ENCODE data around the gene TTLL11.

- no peak for TF ChIP-seq EZH2phosphoT487 (IDR thresholded peaks at IDR 0.05; ENCODE audit: unreplicated experiment)
- no peak for TF ChIP-seq EZH2 (IDR thresholded peaks at IDR 0.05; ENCODE audit: low read depth, unreplicated experiment)
- TF ChIP-seq, protein P1, sequence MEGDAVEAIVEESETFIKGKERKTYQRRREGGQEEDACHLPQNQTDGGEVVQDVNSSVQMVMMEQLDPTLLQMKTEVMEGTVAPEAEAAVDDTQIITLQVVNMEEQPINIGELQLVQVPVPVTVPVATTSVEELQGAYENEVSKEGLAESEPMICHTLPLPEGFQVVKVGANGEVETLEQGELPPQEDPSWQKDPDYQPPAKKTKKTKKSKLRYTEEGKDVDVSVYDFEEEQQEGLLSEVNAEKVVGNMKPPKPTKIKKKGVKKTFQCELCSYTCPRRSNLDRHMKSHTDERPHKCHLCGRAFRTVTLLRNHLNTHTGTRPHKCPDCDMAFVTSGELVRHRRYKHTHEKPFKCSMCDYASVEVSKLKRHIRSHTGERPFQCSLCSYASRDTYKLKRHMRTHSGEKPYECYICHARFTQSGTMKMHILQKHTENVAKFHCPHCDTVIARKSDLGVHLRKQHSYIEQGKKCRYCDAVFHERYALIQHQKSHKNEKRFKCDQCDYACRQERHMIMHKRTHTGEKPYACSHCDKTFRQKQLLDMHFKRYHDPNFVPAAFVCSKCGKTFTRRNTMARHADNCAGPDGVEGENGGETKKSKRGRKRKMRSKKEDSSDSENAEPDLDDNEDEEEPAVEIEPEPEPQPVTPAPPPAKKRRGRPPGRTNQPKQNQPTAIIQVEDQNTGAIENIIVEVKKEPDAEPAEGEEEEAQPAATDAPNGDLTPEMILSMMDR (conservative IDR thresholded peaks at IDR 0.05; ENCODE audit: low read depth in 2 of 2) = no peak
- no peak for TF ChIP-seq POLR2AphosphoS5 (IDR thresholded peaks at IDR 0.05; ENCODE audit: low read depth)
These were observed 309.3 kb downstream of the TTLL11 start for GRCh38 chr9:121783521-121784507.
